Measurements from ENCODE around the gene PHACTR4.
"Not testable (repeated sequence)": the region's sequence is repeated elsewhere in the genome, so short reads cannot be mapped to it uniquely, and the experiment has no call there.

The PHACTR4 gene

DNA sequence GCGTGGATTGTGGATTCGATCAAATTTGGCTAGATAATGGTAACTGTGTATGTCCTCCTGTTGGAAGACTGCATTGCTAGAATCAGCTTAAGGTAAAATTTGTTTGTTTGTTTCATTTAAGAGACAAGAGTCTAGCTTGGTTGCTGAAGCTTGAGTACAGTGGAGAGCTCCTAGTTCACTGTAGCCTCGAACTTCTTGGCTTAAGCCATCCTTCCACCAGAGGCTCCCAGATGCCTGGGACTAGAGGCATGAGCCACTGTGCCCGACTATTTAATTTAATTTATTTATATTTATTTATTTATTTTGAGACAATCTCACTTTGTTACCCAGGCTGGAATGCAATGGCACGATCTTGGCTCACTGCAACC is 1.5 kb downstream of the PHACTR4 start:
- DNase-seq (ENCODE audit: low spot score): no peak

DNA sequence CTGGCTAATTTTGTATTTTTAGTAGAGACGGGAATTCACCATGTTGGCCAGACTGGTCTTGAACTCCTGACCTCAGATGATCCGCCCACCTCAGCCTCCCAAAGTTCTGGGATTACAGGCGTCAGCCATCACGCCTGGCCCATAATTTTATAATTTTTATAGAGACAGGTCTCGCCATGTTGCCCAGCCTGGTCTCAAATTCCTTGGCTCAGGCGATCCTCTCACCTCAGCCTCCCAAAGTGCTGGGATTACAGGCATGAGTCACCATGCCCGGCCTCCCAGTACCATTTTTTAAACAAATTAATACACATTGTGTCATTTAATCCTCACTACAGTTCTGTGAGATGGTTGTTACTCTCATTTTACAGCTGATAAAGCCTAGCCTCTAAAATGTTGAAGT is 3.9 kb downstream of the PHACTR4 start:
- DNase-seq (ENCODE audit: low spot score): not testable (repeated sequence)

- no peak for DNase-seq (ENCODE audit: low spot score)
Observed at GRCh38 chr1:28374297-28374696, 4.8 kb downstream of the PHACTR4 start.

DNA sequence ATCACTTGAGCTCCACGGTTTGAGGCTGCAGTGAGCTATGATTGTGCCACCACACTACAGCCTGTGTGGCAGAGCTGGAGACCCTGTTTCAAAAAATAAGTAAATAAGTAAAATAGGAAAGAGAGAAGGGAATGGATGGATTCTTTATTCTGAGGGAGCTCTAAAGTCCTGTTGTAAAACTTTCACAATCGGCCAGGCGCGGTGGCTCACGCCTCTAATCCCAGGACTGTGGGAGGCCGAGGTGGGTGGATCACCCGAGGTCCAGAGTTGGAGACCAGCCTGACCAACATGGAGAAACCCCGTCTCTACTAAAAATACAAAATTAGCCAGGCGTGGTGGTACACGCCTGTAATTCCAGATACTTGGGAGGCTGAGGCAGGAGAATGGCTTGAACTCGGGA is 6.1 kb downstream of the PHACTR4 start:
- not testable (repeated sequence) for DNase-seq (ENCODE audit: low spot score)

GRCh38 chr1:28376195-28376594 is 6.7 kb downstream of the PHACTR4 start:
- not testable (repeated sequence) for DNase-seq (ENCODE audit: low spot score)

DNA sequence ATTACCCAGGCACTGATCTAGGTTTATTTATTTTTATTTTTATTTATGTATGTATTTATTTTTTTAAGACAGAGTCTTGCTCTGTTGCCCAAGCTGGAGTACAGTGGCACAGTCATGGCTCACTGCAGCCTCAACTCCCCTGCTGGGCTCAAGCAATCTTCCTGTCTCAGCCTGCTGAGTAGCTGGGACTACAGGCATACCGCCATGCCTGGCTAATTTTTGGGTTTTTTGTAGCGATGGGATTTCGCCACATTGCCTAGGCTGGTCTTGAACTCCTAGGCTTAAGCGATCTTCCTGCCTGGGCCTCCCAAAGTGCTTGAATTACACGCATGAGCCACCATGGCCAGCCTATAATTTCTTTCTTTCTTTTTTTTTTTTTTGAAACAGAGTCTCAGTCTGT is 9.4 kb downstream of the PHACTR4 start:
- no peak for DNase-seq (ENCODE audit: low spot score)

GRCh38 chr1:28380394-28380793 is 10.9 kb downstream of the PHACTR4 start:
- DNase-seq (ENCODE audit: low spot score): no peak

- not testable (repeated sequence) for DNase-seq (ENCODE audit: low spot score)
Observed at GRCh38 chr1:28383785-28384184, 14.2 kb downstream of the PHACTR4 start.

GRCh38 chr1:28392027-28392652 is 22.6 kb downstream of the PHACTR4 start:
- DNase-seq (ENCODE audit: low spot score): no peak

- DNase-seq (ENCODE audit: low spot score): no peak
Observed at GRCh38 chr1:28394136-28394535, 24.6 kb downstream of the PHACTR4 start.

DNA sequence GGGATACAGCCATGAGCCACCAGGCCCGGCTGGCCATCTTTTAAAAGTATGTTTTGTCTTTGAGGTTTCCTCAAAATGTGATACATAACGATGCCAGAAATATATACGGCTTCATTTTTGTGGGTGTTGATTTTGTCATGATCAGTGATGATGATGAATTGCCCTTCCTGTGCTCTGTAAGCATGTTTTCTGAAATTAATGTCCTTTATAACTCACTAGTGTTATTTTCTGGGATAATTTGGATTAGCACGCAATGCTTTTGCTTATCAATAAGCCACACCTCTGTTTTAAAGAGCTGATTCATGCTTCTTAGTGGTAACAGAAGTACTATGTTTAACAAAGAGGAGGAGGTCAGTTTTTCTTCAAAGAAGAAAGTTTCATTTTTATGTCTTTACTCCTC is 25.6 kb downstream of the PHACTR4 start:
- DNase-seq (ENCODE audit: low spot score): peak; percentile 47

- DNase-seq (ENCODE audit: low spot score): no peak
Observed at GRCh38 chr1:28401760-28402159, 32.2 kb downstream of the PHACTR4 start.

DNA sequence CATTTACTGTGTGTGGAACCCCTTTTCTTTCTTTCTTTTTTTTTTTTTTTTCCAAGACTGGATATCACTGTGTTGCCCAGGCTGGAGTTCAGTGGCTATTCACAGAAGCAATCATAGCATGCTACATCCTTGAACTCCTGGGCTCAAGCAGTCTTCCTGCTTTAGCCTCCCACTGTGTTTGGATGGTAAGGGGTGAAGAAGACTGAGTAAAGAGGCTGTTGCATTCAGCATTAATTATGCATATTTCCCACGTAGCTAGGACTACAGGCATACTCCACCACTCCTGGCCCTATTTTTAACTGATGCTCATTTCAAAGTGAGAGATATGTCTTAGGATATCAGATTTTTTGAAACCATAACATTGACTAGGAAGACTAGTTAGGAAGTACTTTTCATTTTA is 39.5 kb downstream of the PHACTR4 start:
- no peak for DNase-seq (ENCODE audit: low spot score)

- no peak for DNase-seq (ENCODE audit: low spot score)
Observed at GRCh38 chr1:28411656-28412055, 42.1 kb downstream of the PHACTR4 start.

GRCh38 chr1:28412731-28413130 is 43.2 kb downstream of the PHACTR4 start:
- no peak for DNase-seq (ENCODE audit: low spot score)

DNA sequence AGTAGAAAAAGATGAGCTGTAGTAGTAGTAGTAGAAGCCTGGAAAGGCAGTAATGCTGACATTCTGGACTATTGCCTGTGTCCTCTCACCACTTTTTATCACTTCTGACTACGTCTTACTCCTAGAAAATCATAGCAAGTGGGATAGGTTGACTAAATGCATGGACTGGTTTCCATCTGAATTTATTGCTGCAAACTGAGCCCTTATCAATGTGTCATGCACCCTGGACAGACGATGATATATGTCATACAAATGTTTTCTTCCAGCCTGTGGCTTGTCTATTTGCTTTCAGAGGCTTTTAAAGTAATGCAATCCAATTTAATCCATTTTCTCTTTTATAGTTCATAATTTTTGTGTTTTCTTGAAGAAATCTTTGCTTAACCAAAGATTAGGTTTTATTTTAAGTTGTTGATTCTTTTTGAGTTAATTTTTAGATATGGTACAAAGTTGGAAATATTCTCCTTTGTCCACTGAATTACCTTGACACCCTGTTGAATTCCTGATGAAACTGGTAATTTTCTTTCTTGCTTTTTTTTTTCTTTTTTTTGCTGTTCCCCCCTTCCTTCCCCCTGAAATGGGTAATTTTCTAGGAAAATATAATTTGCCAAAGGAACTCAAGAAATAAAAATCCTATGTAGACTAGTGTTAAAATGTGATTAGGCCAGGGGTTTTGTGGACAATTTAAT is 47.1 kb downstream of the PHACTR4 start:
- DNase-seq (ENCODE audit: low spot score): peak; percentile 35

- peak; percentile 83 for DNase-seq (ENCODE audit: low spot score)
Observed at GRCh38 chr1:28417441-28417922, 47.9 kb downstream of the PHACTR4 start.

GRCh38 chr1:28417926-28418637 is 48.5 kb downstream of the PHACTR4 start:
- DNase-seq (ENCODE audit: low spot score): no peak

- no peak for DNase-seq (ENCODE audit: low spot score)
Observed at GRCh38 chr1:28421744-28422143, 52.2 kb downstream of the PHACTR4 start.

DNA sequence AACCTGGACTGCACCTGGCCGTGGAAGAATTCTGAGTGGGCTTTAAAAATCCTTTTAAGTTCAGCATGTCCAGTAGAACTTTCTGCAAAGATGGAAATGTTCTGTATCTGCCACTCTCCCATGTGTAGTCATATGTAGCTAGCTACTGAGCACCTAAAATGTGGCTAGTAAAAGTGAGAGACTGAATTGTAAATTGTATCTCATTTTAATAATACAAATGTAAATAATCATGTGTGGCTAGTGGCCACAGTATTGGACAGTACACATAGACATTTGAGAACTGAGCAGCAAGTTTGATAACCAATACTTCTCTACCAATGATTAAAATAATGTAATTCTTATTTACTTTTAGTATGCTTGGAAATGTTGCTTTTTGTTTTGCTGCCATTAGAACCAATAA is 57.3 kb downstream of the PHACTR4 start:
- no peak for DNase-seq (ENCODE audit: low spot score)

DNA sequence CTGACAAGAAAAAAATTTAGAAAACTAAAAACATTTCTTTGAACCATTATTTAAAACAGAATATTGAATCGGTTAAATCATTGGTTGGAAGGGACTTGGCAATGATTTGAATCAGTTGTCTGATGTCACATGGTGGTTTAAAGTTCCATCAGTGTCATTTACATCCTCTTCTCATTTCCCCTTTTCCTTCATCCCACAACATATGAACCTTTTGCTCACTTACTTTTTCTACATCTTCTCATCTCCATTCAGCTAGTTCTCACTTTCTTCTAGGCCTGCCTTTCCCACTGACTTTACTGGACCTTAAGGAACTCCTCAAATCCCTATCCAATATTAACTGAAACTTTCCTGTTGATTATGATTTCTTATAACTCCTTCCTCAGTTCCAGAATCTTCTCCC is 58.5 kb downstream of the PHACTR4 start:
- DNase-seq (ENCODE audit: low spot score): no peak

DNA sequence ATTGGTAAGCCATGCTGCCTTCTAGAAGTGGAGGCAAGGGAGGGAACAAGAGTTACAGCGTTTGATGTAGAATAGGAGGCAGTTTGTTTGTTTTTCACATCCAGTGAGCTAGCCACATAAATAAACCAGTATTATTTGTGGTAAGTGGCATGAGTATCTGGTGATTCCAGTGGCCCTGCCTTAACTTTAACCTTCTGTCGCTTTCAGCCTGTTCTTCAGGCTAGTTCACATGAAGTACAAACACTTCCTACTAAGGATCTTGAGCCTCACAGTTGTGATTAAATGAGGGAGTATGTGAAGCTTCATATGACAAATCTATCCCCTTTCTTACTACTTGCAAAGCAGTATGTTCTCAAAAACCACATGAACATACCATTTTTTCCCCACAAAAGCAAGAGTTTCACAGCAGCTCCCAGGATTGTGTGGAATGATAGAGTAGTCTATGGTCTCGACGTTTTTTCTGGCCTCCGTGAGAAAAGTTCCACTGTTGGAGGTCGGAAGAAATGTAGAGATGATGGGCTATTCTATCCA is 59.5 kb downstream of the PHACTR4 start:
- no peak for DNase-seq (ENCODE audit: low spot score)

GRCh38 chr1:28436211-28436769 is 66.8 kb downstream of the PHACTR4 start:
- DNase-seq (ENCODE audit: low spot score): no peak
